Ovary (tissue), 9 donors: ENCODE data around the gene SLC4A3. TPM values are rescaled to one million over a fixed set of nuclear protein-coding genes. Genes with fewer than 3 reads are reported as not detected.

Experiments used
- DNase-seq, 5 donors: peaks; one replicate each; pipeline ENCODE4 v3.0.0-alpha.2; 2019 to 2020
- H3K27ac ChIP-seq, 2 donors: fragments of 200-600 bp; one replicate each; pipeline versions ENCODE4 v1.5.1 to v1.8.0; 2019 to 2022
- H3K27me3 ChIP-seq: fragments of 200-600 bp; one replicate; pipeline ENCODE4 v1.8.0; 2022
- H3K36me3 ChIP-seq: fragments of 200-600 bp; sonication (generic); one replicate; pipeline ENCODE4 v1.5.1; 2019
- H3K4me1 ChIP-seq: one replicate; pipeline ENCODE4 v1.8.1; 2013; ENCODE audit warnings: mild to moderate bottlenecking, moderate library complexity; ENCODE audit not compliant: insufficient read depth
- H3K4me3 ChIP-seq: fragments of 200-600 bp; sonication (generic); one replicate; pipeline ENCODE4 v1.5.1; 2017
- H3K9me3 ChIP-seq, 2 donors: fragments of 200-600 bp in 1 of 2; sonication (generic) in 1 of 2; one replicate each; pipeline versions ENCODE4 v1.5.1 to v1.8.1; 2013 to 2019; ENCODE audit warnings: mild to moderate bottlenecking in 1 of 2, moderate library complexity in 1 of 2
- CTCF ChIP-seq, 3 donors: fragments of 450-650 bp in 2 of 3; fragments of 200-600 bp in 1 of 3; IDR thresholded peaks; one replicate each; pipeline versions ENCODE4 v1.5.1 to v1.8.0; 2016 to 2022; ENCODE audit warnings: antibody characterized with exemption in 3 of 3, mild to moderate bottlenecking in 1 of 3
- EP300 ChIP-seq: sonication (generic); formaldehyde crosslinking; IDR thresholded peaks from one replicate; pipeline ENCODE4 v1.6.1; 2017; ENCODE audit warnings: antibody characterized with exemption
- POLR2A ChIP-seq: fragments of 450-650 bp; IDR thresholded peaks from one replicate; pipeline ENCODE4 v1.6.1; 2017; ENCODE audit warnings: antibody characterized with exemption, mild to moderate bottlenecking, moderate library complexity
- WGBS, 3 donors: extraction: QIAGEN DNeasy Blood & Tissue Kit in 1 of 3; methylation state at CpG; one replicate each; pipeline versions ENCODE4 v1.1.5 to v1.1.7; 2013 to 2017; 5-methylcytosine and 5-hydroxymethylcytosine counted together
- intact Hi-C, 4 donors: fragments of 100-400 bp; cut with DNase I; formaldehyde crosslinking; loops; one replicate each; pipeline versions ENCODE4 v1.11.0 to v1.15.1; 2022 to 2023
- polyA plus RNA-seq, 2 donors: library from polyadenylated mRNA; stranded (reverse); fragments of 200-250 nt in 1 of 2; fragments of 350-450 nt in 1 of 2; fragmentation: Illumina TruSeq in 1 of 2; extraction: RNeasy Lipid Tissue Mini Kit (QIAGEN cat#74804) in 1 of 2; gene quantifications; one replicate each; pipeline ENCODE4 v1.2.3, GENCODE V29; 2013 to 2014
- total RNA-seq, 7 donors: library from RNA; depleted of rRNA in 2 of 7; stranded (reverse); fragments of >200 nt in 2 of 7; fragmentation: NEBNext Ultra II Directional in 3 of 7; extraction: Animal tissue kit (Norgen Biotek cat#: 25700) in 3 of 7; gene quantifications; one replicate each; pipeline versions ENCODE4 v1.1.0 to v1.2.4, GENCODE V29; 2016 to 2023
- donor health status: DM: no; HTN: no; CAD: no; lungs with moderate emphysema.
- donor health status: DM: no; HTN: no; CAD: no.
- donor health status: Bipolar disorder and iron deficiency.
- donor health status: DM: yes; HTN: yes; CAD: no.
- donor health status: DM: no; HTN: no; CAD: no.
- donor health status: DM: yes; HTN: yes; CAD: no.

SLC4A3 gene
- total and polyA plus RNA-seq, 9 donors: 5.3 to 232 (median 98.5) TPM

GRCh38 chr2:219611866-219612576 is 15.4 kb upstream of the SLC4A3 start:
- Histone ChIP-seq H3K4me3 (no peak overlapping the region), H3K4me1 (peaks cover 39% of the 10 kb centered on the region), H3K27me3 (no peaks in the 10 kb centered on the region), H3K27ac (no peak overlapping the region), H3K36me3 (no peaks in the 10 kb centered on the region), H3K9me3 (no peaks in the 10 kb centered on the region)
- no peak for TF ChIP-seq POLR2A
- TF ChIP-seq CTCF (IDR thresholded peaks at IDR 0.05): no peak
- TF ChIP-seq EP300: no peak
- intact Hi-C loops: no loop called here
- 73 to 78% (median 78%) methylated on average over 12 of the region's 12 CpGs for WGBS, 3 donors
- no peak for DNase-seq

GRCh38 chr2:219612577-219613286 is 14.7 kb upstream of the SLC4A3 start:
- DNase-seq: peak in 2 of 5 donors; percentile 13 to 43
- Histone ChIP-seq H3K27me3 (no peaks in the 10 kb centered on the region), H3K4me1 (peaks cover 38% of the 10 kb centered on the region), H3K9me3 (no peaks in the 10 kb centered on the region), H3K36me3 (no peaks in the 10 kb centered on the region), H3K27ac (no peak overlapping the region), H3K4me3 (no peak overlapping the region)
- intact Hi-C loops: no loop called here
- TF ChIP-seq EP300 (no peak), CTCF (IDR thresholded peaks at IDR 0.05) (no peak), POLR2A (no peak)
- WGBS, 3 donors: 88 to 94% (median 90%) methylated on average over 15 of the region's 15 CpGs

GRCh38 chr2:219613461-219614070 is 13.9 kb upstream of the SLC4A3 start:
- intact Hi-C loops: no loop called here
- no peaks in the 10 kb centered on the region for H3K9me3 ChIP-seq
- WGBS, 3 donors: 91 to 96% (median 93%) methylated on average over 4 to 11 of the region's 11 CpGs
- no peaks in the 10 kb centered on the region for H3K27me3 ChIP-seq
- no peak overlapping the region for H3K4me3 ChIP-seq
- no peaks in the 10 kb centered on the region for H3K36me3 ChIP-seq
- TF ChIP-seq POLR2A: no peak
- no peak for TF ChIP-seq EP300
- no peak for TF ChIP-seq CTCF (IDR thresholded peaks at IDR 0.05)
- peaks cover 29% of the 10 kb centered on the region for H3K4me1 ChIP-seq
- no peak overlapping the region for H3K27ac ChIP-seq
- DNase-seq: peak in 1 of 5 donors; percentile 27

GRCh38 chr2:219614076-219614860 is 13.2 kb upstream of the SLC4A3 start:
- Histone ChIP-seq H3K27ac (no peak overlapping the region), H3K4me1 (peaks cover 22% of the 10 kb centered on the region), H3K4me3 (no peak overlapping the region), H3K36me3 (no peaks in the 10 kb centered on the region), H3K27me3 (no peaks in the 10 kb centered on the region), H3K9me3 (no peaks in the 10 kb centered on the region)
- DNase-seq: peak in 1 of 5 donors; percentile 15
- WGBS, 3 donors: 88 to 93% (median 90%) methylated on average over 11 of the region's 11 CpGs
- intact Hi-C loops: no loop called here
- TF ChIP-seq CTCF (IDR thresholded peaks at IDR 0.05) (no peak), EP300 (no peak), POLR2A (no peak)
